SK-N-SH treated with all-trans-retinoic acid at 6 μM for 48 hours (cell line): Measurements from ENCODE around the gene TRIM33.

Source experiments
- ATAC-seq: fragments of 200-7000 bp; cut with Tn5 transposase; 3 replicates; pipeline ENCODE4 v1.9.1; 2020; ENCODE audit warnings: mild to moderate bottlenecking, moderate library complexity
- ARNTL ChIP-seq: fragments of 450-650 bp; formaldehyde crosslinking; IDR thresholded peaks from 2 replicates; pipeline ENCODE4 v1.5.0; 2020; ENCODE audit warnings: low read depth, mild to moderate bottlenecking, moderate library complexity, borderline replicate concordance
- BACH2 ChIP-seq: fragments of 250-450 bp; sonication (Bioruptor Pico); IDR thresholded peaks from 2 replicates; pipeline ENCODE4 v1.9.0; 2021; ENCODE audit warnings: mild to moderate bottlenecking, borderline replicate concordance
- CREB5 ChIP-seq: fragments of 250-450 bp; sonication (Bioruptor Pico); IDR thresholded peaks from 2 replicates; pipeline ENCODE4 v1.5.1; 2020; ENCODE audit warnings: low read depth, mild to moderate bottlenecking, moderate library complexity
- CSDC2 ChIP-seq: fragments of 250-450 bp; sonication (Bioruptor Pico); IDR thresholded peaks from 2 replicates; pipeline ENCODE4 v1.5.0; 2020; ENCODE audit warnings: mild to moderate bottlenecking, moderate library complexity
- CSRNP3 ChIP-seq: fragments of 250-450 bp; sonication (Bioruptor Pico); IDR thresholded peaks from 2 replicates; pipeline ENCODE4 v1.5.1; 2021; ENCODE audit warnings: mild to moderate bottlenecking, moderate library complexity
- ESRRG ChIP-seq: fragments of 250-450 bp; sonication (Bioruptor Pico); IDR thresholded peaks from 2 replicates; pipeline ENCODE4 v1.6.1; 2021; ENCODE audit warnings: mild to moderate bottlenecking
- GLIS3 ChIP-seq: fragments of 250-450 bp; sonication (Bioruptor Pico); IDR thresholded peaks from 2 replicates; pipeline ENCODE4 v1.5.0; 2020; ENCODE audit warnings: mild to moderate bottlenecking, moderate library complexity
- OSR1 ChIP-seq: fragments of 250-450 bp; sonication (Bioruptor Pico); IDR thresholded peaks from 2 replicates; pipeline ENCODE4 v1.8.0; 2022; ENCODE audit warnings: moderate library complexity, mild to moderate bottlenecking, inconsistent platforms
- PPARA ChIP-seq: fragments of 250-450 bp; sonication (Bioruptor Pico); IDR thresholded peaks from 2 replicates; pipeline ENCODE4 v1.5.0; 2020; ENCODE audit warnings: mild to moderate bottlenecking, borderline replicate concordance
- RARB ChIP-seq: fragments of 250-450 bp; sonication (Bioruptor Pico); IDR thresholded peaks from 2 replicates; pipeline ENCODE4 v1.8.0; 2021; ENCODE audit warnings: mild to moderate bottlenecking, moderate library complexity
- SNAI2 ChIP-seq: fragments of 250-450 bp; sonication (Bioruptor Pico); IDR thresholded peaks from 2 replicates; pipeline ENCODE4 v1.5.0; 2020; ENCODE audit warnings: mild to moderate bottlenecking, moderate library complexity
- TCF4 ChIP-seq: fragments of 250-450 bp; sonication (Bioruptor Pico); IDR thresholded peaks from 2 replicates; pipeline ENCODE4 v1.8.0; 2021; ENCODE audit warnings: mild to moderate bottlenecking, moderate library complexity, borderline replicate concordance
- TOX ChIP-seq: fragments of 250-450 bp; sonication (Bioruptor Pico); IDR thresholded peaks from 2 replicates; pipeline ENCODE4 v1.8.0; 2021; ENCODE audit warnings: mild to moderate bottlenecking, moderate library complexity, borderline replicate concordance
- TSHZ2 ChIP-seq: fragments of 250-450 bp; sonication (Bioruptor Pico); IDR thresholded peaks from 2 replicates; pipeline ENCODE4 v1.5.0; 2020; ENCODE audit warnings: mild to moderate bottlenecking, moderate library complexity
- ZC3H10 ChIP-seq: fragments of 250-450 bp; sonication (Bioruptor Pico); IDR thresholded peaks from 2 replicates; pipeline ENCODE4 v1.5.1; 2021; ENCODE audit warnings: mild to moderate bottlenecking, moderate library complexity
- ZFP3 ChIP-seq: fragments of 250-450 bp; sonication (Bioruptor Pico); IDR thresholded peaks from 2 replicates; pipeline ENCODE4 v1.5.0; 2020; ENCODE audit warnings: mild to moderate bottlenecking, moderate library complexity
- ZFP30 ChIP-seq: fragments of 450-650 bp; formaldehyde crosslinking; IDR thresholded peaks from 2 replicates; pipeline ENCODE4 v1.5.0; 2022; ENCODE audit warnings: mild to moderate bottlenecking, moderate library complexity
- ZNF70 ChIP-seq: fragments of 450-650 bp; formaldehyde crosslinking; IDR thresholded peaks from 2 replicates; pipeline ENCODE4 v1.5.0; 2020; ENCODE audit warnings: mild to moderate bottlenecking, moderate library complexity
- ZNF8 ChIP-seq: fragments of 450-650 bp; formaldehyde crosslinking; IDR thresholded peaks from 2 replicates; pipeline ENCODE4 v1.5.0; 2020; ENCODE audit warnings: mild to moderate bottlenecking, moderate library complexity

TRIM33 gene

GRCh38 chr1:114505148-114505561 lies 5.8 kb downstream of the TRIM33 start (continued):
- TF ChIP-seq ZC3H10, result no peak
- no peak for TF ChIP-seq PPARA (CRISPR knock-in tag)

GRCh38 chr1:114503916-114504422 lies 7.0 kb downstream of the TRIM33 start:
- TF ChIP-seq CSRNP3 (no peak), ARNTL (no peak), BACH2 (CRISPR knock-in tag) (no peak), ESRRG (no peak), ZC3H10 (no peak), PPARA (CRISPR knock-in tag) (no peak), RARB (CRISPR knock-in tag) (no peak), CREB5 (CRISPR knock-in tag) (no peak), ZFP3 (CRISPR knock-in tag) (no peak), ZNF70 (no peak), TCF4 (no peak), ZFP30 (CRISPR knock-in tag) (no peak), CSDC2 (CRISPR knock-in tag) (no peak), GLIS3 (CRISPR knock-in tag) (no peak)
- ATAC-seq, result no peak

GRCh38 chr1:114502080-114502479 lies 8.9 kb downstream of the TRIM33 start:
- no peak for TF ChIP-seq TCF4
- TF ChIP-seq ESRRG, result no peak
- TF ChIP-seq ZNF8, result no peak
- TF ChIP-seq SNAI2, result no peak
- no peak for TF ChIP-seq ZFP3 (CRISPR knock-in tag)
- no peak for TF ChIP-seq BACH2 (CRISPR knock-in tag)
- TF ChIP-seq TSHZ2 (CRISPR knock-in tag), result no peak
- TF ChIP-seq RARB (CRISPR knock-in tag), result no peak
- no peak for TF ChIP-seq CREB5 (CRISPR knock-in tag)
- TF ChIP-seq, all 23 proteins: peak for 0
- no peak for ATAC-seq

GRCh38 chr1:114499478-114499877 lies 11.5 kb downstream of the TRIM33 start:
- no peak for TF ChIP-seq GLIS3 (CRISPR knock-in tag)
- TF ChIP-seq ZFP30 (CRISPR knock-in tag), result no peak
- no peak for TF ChIP-seq ARNTL
- no peak for TF ChIP-seq OSR1 (CRISPR knock-in tag)
- TF ChIP-seq ZC3H10, result no peak
- TF ChIP-seq ZNF8, result no peak
- no peak for TF ChIP-seq CSRNP3
- TF ChIP-seq TSHZ2 (CRISPR knock-in tag), result no peak
- TF ChIP-seq TOX (CRISPR knock-in tag), result no peak
- no peak for TF ChIP-seq CREB5 (CRISPR knock-in tag)
- no peak for TF ChIP-seq PPARA (CRISPR knock-in tag)
- TF ChIP-seq SNAI2, result no peak
- ATAC-seq, result no peak
